Measurements from ENCODE around the gene ATP8B1. TPM values are rescaled to one million over a fixed set of nuclear protein-coding genes. Genes with fewer than 3 reads are reported as not detected.

ATP8B1 gene
- total RNA-seq, 4 donors from 2014 or later: 1.6 to 4.2 (median 2.6) TPM

GRCh38 chr18:57837917-57838548 lies 34.9 kb upstream of the ATP8B1 start:
- no peaks in the 10 kb centered on the region for H3K27me3 ChIP-seq
- TF ChIP-seq CTCF (IDR thresholded peaks at IDR 0.05 in 4 of 5, conservative IDR thresholded peaks at IDR 0.05 in 1 of 5) (no peak), POLR2A (IDR thresholded peaks at IDR 0.05) (no peak)
- H3K9me3 ChIP-seq: no peaks in the 10 kb centered on the region
- no peaks in the 10 kb centered on the region for H3K36me3 ChIP-seq
- no peak overlapping the region for H3K4me3 ChIP-seq
- no peak for DNase-seq
- no peak overlapping the region for H3K27ac ChIP-seq
- ATAC-seq: no peak
- intact Hi-C loops (cut with DNase I; ENCODE audit: low total_unique reads): no loop called here
- in situ Hi-C loops (cut with MboI; ENCODE audit: low sequenced_read_pairs in 4 of 4): no loop called here
- no peaks in the 10 kb centered on the region for H3K4me1 ChIP-seq

- intact Hi-C loops (cut with DNase I; ENCODE audit: low total_unique reads): no loop called here
- in situ Hi-C loops (cut with MboI; ENCODE audit: low sequenced_read_pairs in 4 of 4): no loop called here
- Histone ChIP-seq H3K4me3 (no peak overlapping the region), H3K36me3 (no peaks in the 10 kb centered on the region), H3K9me3 (no peaks in the 10 kb centered on the region), H3K27ac (no peak overlapping the region), H3K4me1 (no peaks in the 10 kb centered on the region), H3K27me3 (no peaks in the 10 kb centered on the region)
- no peak for TF ChIP-seq CTCF (IDR thresholded peaks at IDR 0.05 in 4 of 5, conservative IDR thresholded peaks at IDR 0.05 in 1 of 5)
- TF ChIP-seq POLR2A (IDR thresholded peaks at IDR 0.05): no peak
- DNase-seq (no peak), ATAC-seq (no peak)
Observed at GRCh38 chr18:57836557-57836956, 33.4 kb upstream of the ATP8B1 start.

- H3K9me3 ChIP-seq: no peaks in the 10 kb centered on the region
- no peaks in the 10 kb centered on the region for H3K27me3 ChIP-seq
- no peaks in the 10 kb centered on the region for H3K36me3 ChIP-seq
- in situ Hi-C loops (cut with MboI; ENCODE audit: low sequenced_read_pairs in 4 of 4) (no loop called here), intact Hi-C loops (cut with DNase I; ENCODE audit: low total_unique reads) (no loop called here)
- no peak overlapping the region for H3K4me3 ChIP-seq
- H3K4me1 ChIP-seq: no peaks in the 10 kb centered on the region
- no peak overlapping the region for H3K27ac ChIP-seq
- ATAC-seq (no peak), DNase-seq (no peak)
- TF ChIP-seq POLR2A (IDR thresholded peaks at IDR 0.05): no peak
- TF ChIP-seq CTCF (IDR thresholded peaks at IDR 0.05 in 4 of 5, conservative IDR thresholded peaks at IDR 0.05 in 1 of 5): no peak
Observed at GRCh38 chr18:57835904-57836303, 32.8 kb upstream of the ATP8B1 start.

GRCh38 chr18:57834616-57835015 lies 31.5 kb upstream of the ATP8B1 start:
- in situ Hi-C loops (cut with MboI; ENCODE audit: low sequenced_read_pairs in 4 of 4): no loop called here
- DNase-seq: no peak
- no peaks in the 10 kb centered on the region for H3K36me3 ChIP-seq
- H3K4me1 ChIP-seq: no peaks in the 10 kb centered on the region
- no peak for ATAC-seq
- no peak overlapping the region for H3K4me3 ChIP-seq
- no peak overlapping the region for H3K27ac ChIP-seq
- no peaks in the 10 kb centered on the region for H3K9me3 ChIP-seq
- no peaks in the 10 kb centered on the region for H3K27me3 ChIP-seq
- intact Hi-C loops (cut with DNase I; ENCODE audit: low total_unique reads): no loop called here
- TF ChIP-seq CTCF (IDR thresholded peaks at IDR 0.05 in 4 of 5, conservative IDR thresholded peaks at IDR 0.05 in 1 of 5): no peak
- no peak for TF ChIP-seq POLR2A (IDR thresholded peaks at IDR 0.05)

Measured in gastrocnemius medialis (tissue), 4 donors.